ENCODE results near the gene SLC26A6.

- TF ChIP-seq CTCF (IDR thresholded peaks at IDR 0.05), result no peak
- TF ChIP-seq POLR2A (IDR thresholded peaks at IDR 0.05), result no peak
These were observed 43.8 kb downstream of the SLC26A6 start for GRCh38 chr3:48591436-48591835.

Measured in Peyer's patch (tissue), 4 donors.